GM21528 (cell line): ENCODE results near the gene C10orf120.

Source experiments
- ATAC-seq: cut with Tn5 transposase; IDR thresholded peaks from one replicate; pipeline ENCODE4 v1.9.1; 2021; ENCODE audit warnings: mild to moderate bottlenecking, moderate library complexity; ENCODE audit not compliant: unreplicated experiment, low FRiP score

C10orf120 gene

DNA sequence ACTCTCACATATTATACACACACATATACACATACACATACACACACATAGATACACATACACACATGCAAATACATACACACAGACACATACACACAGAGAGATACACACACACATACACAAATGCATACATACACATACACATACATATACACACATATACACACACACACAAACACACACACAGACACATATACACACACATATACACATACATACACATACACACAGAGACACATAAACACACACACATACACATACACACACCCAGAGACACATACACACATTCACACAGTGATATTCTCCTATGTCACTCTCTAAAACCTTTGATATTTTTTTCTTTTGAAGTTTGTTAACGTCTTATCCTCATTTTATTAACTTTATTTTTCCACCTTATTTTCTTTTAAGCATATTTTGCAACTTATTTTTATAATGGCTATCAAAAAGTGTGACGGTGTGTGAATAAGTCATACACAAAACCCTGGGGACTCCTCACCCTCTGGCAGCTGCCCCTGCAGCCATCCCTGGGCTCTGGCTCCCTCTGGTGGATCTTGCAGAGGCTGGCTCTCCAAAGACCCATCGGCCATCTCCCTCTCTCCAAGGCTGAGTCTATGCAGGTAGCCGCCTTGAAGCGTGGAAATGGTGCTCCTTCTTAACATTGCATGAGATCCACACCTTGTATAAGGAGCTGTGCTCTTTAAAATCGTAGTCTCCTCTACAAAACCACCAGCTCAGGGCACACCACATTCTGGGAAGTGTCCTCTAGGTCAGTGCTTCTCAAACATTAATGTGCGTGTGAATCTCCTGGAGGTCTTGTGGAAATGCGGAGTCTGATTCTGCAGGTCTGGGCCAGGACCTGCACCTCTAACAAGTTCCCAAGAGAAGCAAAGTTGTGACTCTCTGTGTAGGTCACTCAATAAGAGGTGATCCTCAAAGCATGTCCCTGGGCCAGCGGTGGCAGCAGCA lies 4.1 kb upstream of the C10orf120 start:
- no peak for ATAC-seq

DNA sequence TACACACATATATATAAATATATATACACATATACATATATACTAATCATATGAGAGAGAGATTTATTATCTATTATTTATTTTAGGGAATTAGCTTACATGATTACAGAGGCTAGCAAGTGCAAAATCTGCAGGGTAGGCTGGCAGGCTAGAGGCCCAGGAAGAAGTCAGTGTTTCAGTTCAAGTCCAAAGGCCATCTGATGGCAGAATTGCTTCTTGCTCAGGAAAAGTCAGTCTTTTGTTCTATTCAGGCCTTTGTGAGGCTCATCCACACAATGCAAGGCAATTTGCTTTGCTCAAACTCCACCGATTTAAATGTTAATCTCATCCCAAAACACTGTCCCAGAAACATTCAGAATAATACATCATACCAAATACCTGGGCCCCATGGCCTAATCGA lies 2.6 kb upstream of the C10orf120 start:
- no peak for ATAC-seq

DNA sequence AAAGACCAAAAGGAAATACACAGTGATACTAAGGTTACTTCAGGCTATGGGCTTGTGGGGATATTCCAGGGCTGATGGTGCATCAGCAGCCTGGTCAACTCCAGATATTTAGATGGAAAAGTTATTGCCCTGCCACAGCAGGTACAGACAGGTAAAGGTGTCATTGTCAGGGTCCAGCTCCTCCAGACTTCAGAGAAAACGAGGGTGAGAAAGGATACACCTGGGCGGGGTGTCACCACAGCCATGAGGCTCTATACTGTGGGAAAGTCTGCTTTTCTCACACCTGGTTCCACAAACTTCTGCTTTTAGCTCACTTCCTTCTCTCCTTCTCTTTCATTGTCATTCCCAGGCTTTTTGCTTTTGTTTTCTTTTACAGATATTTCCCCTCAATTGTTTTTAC lies 2.0 kb upstream of the C10orf120 start:
- ATAC-seq: no peak

DNA sequence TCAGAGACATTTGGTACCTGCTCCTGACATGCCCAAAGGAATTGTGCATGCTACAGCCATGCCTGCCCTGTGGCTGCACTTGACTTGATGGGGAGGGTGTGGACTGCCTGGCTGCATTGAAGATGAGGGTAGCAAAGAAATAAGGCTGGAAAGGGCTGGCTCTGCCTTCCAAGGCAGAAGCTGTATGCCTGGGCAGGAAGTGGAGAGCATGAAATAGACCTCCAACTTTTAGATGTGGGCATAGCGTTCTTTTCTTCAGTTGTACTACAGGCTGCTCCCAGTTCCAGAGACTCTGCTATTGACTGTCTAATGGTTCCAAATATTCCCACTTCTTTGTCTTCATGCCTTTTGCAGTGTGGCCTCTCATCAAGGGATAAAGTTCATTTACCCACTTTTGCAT lies 3.0 kb downstream of the C10orf120 start:
- ATAC-seq: no peak

DNA sequence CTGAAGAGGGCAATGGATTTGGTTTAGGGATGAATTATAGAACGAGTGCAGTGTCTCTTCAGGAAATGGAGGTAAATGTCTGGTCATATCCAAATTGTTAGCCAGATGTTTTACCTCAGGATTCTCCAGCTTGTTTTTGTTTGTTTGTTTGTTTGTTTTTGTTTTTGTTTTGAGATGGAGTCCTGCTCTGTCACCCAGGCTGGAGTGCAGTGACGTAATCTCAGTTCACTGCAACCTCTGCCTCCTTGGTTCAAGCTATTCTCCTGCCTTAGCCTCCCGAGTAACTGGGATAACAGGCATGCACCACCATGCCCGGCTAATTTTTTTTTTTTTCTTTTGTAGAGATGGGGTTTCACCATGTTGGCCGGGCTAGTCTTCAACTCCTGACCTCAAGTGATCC lies 6.9 kb downstream of the C10orf120 start:
- no peak for ATAC-seq

DNA sequence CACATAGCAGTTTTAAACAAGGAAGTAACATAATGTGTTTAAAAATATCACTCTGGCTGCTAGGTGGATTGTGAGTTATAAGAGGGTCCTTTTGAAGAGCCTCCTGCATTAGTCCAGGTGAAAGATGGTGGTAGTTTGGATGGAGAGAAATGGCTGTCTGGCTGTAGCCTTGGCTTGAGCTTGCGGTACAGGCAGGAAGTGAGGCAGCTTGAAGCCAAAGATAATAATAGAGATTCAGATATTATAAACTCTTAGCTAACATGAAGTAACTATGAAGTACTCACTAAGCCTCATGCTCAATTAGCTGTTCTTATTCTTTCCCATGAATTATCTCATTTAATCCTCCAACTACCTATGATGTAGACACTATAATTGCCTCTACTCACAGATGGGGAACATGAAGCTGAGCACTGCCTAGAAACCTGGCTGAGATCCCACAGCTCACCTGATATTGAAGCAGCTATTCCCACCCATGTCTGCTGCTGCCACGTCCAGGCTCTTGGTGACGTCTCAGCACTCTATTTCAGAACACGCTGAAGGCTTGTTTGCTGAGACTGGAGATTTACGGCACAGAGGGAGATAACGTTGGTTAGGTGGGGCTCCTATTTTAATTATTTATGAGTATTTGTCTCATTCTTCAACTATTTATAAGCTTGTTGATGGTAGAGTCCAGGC lies 10.4 kb downstream of the C10orf120 start:
- ATAC-seq: no peak

DNA sequence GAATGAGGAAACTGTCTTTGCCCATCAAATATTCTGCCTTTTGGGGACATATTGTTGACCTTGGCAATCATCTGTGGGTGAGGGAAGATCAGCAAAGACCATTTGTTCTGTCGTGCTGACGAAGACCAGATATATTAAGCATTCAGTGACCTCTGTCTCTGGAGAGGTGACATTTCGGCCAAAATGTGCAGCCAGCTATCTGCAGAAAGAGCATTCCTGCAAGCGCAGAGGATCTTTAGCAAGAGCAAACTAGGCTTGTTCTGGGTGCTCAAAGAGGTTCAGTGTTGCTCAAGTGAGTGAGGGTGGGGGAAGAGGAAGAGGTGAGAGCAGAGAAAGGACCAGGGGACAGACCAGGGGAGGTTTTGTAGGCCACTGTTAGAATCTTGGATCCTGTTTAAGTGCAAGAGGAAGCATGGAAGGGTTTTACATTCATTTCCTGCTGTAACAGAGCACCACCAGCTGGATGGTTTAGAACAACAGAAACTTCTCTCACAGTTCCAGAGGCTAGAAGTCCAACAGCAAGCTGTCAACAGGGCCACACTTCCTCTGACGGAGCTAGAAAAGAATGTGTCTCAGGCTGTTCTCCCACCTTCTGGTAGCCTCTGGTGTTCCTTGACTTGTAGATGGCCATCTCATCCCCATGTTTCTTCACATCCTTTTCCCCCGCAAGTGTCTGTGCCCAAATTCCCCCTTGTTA lies 11.2 kb downstream of the C10orf120 start:
- no peak for ATAC-seq

DNA sequence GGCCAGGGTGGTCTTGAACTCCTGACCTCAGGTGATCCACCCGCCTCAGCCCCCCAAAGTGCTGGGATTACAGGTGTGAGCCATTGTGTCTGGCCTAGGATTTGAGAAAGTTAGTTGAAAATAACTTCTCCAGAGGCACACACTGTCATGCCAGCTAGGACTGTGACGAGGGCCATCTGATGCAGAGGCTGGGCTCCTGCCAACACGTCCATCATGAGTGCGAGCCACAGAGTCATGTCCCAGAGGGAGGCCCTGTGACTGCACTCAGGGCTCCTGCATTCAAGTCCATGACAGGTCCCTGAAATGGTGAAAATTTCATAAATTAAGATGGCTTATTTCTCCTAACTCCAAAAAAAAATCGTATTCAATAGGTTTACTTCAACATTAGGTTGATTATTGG lies 17.1 kb downstream of the C10orf120 start:
- no peak for ATAC-seq

DNA sequence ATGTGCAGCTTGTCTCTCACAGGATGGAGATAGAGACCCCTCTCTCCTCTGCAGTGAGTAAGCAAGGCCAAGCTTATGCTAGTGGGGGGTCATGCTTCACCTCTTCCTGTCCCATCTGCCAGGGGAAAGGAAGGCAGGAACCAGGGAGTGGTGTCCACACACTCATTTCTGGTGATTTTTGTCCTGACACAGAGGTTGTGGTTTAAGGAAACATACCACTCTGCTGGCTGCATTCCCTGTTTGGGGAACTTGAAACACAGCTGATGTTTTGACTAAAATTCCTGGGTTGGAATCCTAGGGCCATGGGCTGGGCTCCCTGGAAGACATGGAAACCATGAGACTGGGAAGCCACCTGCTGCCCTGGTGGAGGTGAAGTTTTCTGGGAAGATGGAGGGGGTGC lies 21.4 kb downstream of the C10orf120 start:
- ATAC-seq: no peak

DNA sequence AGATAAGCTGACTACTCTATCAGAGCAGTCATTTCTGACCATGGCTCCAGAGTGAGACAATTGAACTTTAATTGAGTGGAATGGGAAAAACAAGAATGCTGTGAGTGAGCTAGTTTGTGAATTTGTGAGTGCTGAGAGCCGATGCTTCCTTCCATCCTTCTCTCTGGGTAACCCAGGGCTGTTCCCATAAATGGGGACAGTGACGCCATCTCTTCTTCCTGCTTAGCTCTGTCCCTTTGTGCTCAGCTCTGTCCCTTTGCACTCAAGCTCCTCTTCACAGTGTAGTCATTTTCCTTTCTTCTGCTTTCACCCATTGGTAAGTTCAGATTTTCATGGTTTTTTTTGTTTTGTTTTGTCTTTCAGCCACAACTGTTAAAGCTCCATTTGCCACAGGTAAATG lies 24.4 kb downstream of the C10orf120 start:
- ATAC-seq: no peak

DNA sequence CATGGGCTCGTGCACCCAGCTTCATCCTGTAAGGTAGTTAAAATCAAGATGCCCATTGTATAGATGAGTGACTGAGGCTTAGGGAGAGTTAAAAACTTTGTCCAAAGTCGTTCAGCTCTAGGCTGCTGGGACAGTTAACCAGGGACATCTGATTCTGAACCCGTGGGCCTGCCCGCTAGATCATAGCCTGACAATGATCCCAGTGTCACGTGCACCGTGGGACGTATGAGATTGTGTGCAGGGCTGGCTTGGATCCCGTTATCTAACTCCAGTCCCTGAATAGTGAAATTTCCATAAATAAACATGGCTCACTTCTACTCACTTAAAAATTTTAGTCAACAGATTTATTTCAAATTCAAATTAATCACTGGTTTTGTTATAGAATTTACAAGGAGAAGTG lies 24.9 kb downstream of the C10orf120 start:
- ATAC-seq: no peak

DNA sequence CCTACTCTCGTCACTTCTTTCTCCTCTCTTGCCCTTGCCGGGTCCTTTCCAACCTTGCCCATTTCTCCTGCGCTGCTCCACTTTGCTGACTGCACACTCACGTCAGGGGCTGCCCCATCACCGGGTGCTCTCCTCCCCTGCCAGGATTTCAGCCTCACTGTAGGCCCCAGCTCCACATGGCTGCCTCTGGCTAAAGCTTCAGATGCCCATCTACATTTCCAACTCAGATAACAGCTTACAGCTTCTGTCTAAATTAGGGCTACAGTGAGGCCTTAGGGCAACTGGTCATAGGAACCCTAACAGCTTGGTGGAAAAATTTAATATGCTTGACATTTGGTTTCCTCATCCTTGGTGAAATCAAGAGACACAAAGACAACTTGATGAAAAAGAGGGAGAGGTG lies 25.9 kb downstream of the C10orf120 start:
- no peak for ATAC-seq

DNA sequence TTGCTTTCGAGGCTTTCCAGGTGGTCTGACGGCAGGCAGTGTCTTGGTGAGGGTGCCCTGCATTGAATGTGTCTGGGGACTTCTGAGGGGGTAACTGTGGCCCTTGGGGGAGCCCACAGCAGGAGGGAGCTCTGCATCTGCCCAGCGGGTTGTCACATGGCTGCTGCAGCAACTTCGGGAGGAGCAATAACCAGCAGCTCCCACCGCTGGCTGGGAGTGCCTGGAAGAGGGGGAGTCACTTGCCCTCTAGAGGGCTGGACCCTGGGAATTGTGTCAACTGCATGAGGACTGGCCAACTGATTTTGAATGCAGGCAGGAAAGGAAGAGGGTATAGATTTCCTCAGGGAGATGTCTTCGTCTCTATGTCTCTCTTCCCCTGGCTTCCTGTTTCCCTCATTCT lies 26.4 kb downstream of the C10orf120 start:
- no peak for ATAC-seq

DNA sequence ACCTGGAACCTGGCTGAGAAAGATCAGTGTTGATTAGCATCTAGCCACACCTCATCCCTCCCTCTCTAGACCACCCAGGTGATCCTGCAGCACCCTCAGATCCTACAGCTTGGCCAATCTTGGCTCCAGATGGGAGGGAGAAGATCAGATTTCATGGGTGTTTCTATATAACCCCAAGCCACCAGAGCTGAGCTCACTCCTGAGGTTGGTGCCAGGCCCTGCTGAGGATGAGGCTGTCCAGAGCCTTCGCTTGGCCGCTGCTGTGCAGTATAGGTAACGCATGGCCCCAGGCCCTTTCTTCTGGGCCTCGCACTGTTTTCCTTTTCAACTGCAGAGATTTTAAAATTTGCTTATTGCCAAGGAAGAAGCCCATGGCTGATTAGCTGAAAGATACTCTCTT lies 27.0 kb downstream of the C10orf120 start:
- ATAC-seq: no peak

DNA sequence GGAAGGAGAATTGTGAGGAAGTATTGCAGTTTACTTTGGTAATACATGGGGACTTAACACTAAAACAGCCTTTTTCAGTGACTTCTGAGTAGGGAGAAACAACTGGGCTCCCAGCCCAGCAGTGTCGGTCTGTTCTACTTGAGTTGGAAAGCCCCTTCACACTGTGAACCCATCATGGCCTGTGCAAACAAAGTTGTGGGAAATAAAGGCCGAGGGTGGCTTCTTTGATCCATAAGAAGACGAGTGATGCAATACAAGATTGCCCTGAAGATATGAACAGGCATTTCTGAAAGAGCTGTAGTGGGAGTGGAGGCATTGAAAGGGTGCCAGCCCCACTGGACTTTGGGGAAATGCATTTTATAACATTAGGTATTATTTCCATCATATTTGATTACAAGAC lies 28.3 kb downstream of the C10orf120 start:
- no peak for ATAC-seq

DNA sequence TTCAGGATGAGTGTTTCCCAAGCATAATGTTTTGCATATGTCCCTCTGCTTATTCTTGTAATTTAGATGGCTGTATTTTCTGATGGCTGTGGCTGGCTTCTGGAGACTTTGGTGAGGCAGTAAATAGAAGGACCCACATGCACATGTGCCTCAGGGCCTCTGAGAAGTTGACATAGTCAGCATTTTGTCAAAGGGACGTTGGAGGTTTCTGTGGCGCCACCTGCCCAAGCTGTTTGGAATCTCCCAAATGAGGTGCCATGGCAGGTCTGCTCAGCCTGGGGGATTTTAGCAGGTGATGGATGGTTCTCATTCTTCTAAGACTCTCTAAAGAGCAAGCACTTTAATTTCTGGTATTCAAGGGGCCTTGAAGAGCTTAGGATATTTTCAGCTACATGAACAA lies 29.8 kb downstream of the C10orf120 start:
- no peak for ATAC-seq

DNA sequence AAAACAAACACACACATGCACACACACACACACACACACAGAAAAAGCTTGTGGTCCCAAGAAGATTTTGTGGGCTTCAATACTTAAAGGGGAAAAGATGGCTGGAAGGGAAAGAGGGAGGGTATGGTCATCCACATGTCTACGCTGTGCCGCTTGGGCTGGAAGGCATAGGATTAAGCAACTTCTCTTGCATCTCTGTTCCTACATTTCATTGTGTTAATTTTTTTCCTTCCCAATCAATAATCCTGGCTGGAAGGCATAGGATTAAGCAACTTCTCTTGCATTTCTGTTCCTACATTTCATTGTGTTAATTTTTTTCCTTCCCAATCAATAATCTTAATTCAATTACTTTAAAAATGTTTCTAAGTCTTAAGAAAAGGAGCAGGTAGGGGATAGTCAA lies 30.6 kb downstream of the C10orf120 start:
- no peak for ATAC-seq

DNA sequence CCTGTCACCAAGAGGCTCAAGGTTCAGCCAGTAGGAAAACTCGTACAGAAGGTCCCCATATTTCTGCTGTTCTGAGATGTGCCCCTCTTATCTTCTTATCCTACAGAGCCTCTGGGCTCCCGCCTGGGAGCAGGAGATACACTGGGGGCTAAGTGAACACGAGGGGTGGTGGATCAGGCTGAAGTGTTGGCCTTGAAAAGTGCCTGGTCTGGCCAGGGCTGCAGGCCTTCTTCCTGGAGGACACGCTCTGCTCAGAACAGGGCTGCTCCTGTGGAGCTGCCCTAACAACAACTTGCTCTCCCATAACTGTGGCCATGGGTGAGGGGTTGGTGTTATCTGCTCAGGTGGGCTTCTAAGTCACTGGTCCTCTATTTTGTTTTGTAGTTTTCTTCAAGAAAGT lies 33.7 kb downstream of the C10orf120 start:
- ATAC-seq: no peak

DNA sequence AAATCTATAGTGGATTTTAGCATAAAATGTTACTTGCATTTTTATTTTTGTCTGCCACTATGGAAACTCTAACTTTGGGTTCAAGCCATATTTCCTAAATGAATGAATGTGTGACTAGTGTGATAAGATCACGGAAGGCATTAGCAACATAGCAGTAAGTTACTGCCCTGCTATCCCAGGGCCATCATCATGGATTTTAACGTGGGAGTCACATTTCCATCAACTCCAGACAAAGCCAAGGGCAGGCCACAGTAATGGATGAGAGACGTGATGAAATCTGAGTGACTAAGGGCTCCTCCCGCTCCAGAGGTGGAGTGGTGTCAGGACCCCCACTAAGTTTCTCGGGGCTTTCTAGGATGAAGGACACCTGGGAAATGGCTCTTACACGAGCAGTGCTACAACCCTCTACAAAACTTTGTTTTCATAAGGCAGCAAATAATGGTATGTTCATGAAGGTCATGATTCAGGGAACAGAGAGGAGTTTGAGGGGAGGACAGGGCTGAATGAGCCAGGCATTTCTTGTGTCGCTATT lies 34.3 kb downstream of the C10orf120 start:
- no peak for ATAC-seq

DNA sequence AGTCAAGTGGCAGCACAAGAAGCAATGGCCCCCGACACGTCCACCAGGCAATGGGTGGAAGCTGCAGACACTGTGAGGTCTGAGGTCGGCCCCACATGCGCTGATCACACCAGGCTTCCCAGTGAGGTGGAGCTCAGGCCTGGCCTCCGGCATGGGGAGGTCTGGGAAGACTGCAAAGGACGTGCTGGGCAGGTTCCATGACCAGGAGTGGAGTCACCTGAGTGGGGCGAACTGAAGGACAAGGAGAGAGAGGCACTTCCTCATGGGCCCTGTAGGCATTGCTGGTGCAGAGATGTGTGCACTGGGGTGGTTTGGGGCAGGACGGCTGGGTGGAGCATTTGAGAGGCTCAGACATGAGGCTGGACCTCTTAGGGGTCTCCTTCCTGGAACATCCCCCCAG lies 35.1 kb downstream of the C10orf120 start:
- ATAC-seq: no peak

DNA sequence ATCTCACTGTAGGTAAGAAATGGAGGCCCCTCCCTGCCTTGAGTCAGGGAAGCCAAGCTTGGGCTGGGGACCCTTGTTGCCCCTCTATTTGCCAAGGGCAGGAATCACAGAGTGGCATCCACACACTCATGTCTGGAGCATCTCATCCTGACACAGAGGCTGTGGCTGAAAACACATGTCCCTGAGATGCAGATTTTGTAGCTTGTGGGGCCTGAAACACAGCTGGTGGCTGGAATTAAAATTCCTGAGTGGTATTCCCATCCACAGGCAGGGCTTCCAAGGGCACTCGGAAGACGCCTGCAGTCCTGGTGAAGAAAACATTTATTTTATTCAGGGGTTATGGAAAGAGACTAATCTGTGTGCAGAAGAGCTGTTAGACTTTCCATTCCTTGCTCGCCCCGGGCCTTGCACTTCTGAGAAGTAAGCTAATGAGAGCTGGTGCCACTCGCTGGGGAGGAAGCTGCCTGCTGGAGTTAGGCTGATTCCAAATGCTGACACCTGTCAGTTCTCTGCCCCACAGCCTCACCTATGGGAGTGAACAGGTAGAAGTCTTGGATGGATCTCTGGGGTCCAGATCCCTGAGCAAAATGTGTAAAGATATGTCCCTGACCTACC lies 36.0 kb downstream of the C10orf120 start:
- ATAC-seq: no peak
